Prostate gland (tissue), 1 donor: Measurements from ENCODE around the gene LMX1B.

Experiments
- POLR2A ChIP-seq: fragments of 450-650 bp; IDR thresholded peaks from one replicate; pipeline ENCODE4 v1.6.1; 2016; ENCODE audit warnings: antibody characterized with exemption, mild to moderate bottlenecking
- POLR2AphosphoS5 ChIP-seq: sonication (generic); formaldehyde crosslinking; IDR thresholded peaks from one replicate; pipeline ENCODE4 v1.6.1; 2017; ENCODE audit warnings: antibody characterized with exemption

DNA sequence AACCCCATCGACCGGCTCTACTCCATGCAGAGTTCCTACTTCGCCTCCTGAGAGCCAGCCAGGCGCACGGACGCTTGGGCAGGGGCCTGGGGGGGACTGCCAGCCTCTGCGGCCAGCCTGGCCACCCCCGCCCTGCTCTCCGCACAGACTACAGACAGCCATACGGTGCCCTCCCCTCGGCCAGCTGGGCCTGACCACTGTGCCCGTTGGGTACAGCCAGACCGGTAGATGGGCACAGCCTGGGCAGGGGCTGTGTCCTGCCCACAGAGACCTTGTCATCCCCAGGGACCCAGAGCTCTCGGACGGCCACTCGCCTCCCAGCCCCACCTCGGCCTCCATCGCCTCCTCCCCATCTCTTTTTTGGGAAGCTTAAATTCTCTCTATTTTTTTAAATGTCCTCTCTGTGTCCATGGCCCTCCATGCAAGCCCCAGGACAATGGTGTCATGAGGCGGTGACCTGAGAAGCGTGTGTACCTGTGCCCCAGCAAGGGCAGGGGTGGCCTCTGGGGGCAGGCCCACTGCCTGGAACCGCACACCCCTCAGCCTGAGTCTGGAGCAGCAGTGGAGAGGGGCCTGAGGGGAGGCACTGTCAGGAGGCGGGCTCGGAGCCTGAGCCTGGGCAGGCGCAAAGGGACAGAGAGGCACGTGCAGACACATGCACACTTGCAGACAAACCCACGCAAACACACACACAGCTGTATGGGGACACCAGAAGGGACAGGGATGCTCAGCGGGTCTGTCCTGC is 82.8 kb downstream of the LMX1B start:
- TF ChIP-seq POLR2AphosphoS5 = no peak
- no peak for TF ChIP-seq POLR2A
